ENCODE data around the gene JAK3.
"Not testable (repeated sequence)": the region's sequence is repeated elsewhere in the genome, so short reads cannot be mapped to it uniquely, and the experiment has no call there.

The JAK3 gene

GRCh38 chr19:17777840-17778239 is 69.9 kb downstream of the JAK3 start:
- DNase-seq (ENCODE audit: low read depth, low spot score), result not testable (repeated sequence)

DNA sequence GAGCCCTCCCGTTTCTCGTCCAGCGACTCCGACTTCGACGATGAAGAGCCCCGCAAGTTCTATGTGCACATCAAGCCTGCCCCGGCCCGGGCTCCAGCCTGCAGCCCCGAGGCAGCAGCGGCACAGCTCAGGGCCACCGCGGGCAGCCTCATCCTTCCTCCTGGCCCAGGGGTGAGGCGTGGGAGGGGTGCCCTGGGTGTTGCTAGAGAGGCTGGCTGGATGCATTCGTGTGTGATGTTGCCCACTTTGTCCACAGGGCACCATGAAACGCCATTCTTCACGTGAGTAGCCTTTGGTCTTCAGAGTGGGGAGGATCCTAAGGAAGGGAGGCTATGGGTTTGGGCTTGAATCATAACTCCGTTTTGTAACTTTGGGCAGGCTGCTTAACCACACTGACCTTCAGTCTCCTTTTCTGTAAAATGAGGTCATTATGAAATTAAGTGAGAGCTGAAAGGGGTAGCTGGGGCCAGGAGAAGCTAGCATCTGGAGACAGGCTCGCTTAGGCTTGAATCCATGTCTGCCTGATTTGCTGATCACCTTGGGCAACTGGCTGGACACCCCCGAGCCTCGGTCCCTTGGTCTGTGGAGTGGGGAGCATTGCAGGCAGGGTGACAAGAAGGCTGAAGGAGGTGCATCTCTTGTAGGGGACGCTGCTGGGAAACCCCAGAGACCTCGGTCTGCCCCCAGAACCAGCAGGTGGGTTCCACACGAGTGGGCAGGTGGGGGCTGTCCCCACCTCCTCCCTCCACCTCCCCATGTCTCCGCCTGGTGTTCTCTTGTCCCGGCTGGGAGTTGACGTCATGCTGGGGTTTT is 71.6 kb downstream of the JAK3 start:
- no peak for DNase-seq (ENCODE audit: low read depth, low spot score)

DNA sequence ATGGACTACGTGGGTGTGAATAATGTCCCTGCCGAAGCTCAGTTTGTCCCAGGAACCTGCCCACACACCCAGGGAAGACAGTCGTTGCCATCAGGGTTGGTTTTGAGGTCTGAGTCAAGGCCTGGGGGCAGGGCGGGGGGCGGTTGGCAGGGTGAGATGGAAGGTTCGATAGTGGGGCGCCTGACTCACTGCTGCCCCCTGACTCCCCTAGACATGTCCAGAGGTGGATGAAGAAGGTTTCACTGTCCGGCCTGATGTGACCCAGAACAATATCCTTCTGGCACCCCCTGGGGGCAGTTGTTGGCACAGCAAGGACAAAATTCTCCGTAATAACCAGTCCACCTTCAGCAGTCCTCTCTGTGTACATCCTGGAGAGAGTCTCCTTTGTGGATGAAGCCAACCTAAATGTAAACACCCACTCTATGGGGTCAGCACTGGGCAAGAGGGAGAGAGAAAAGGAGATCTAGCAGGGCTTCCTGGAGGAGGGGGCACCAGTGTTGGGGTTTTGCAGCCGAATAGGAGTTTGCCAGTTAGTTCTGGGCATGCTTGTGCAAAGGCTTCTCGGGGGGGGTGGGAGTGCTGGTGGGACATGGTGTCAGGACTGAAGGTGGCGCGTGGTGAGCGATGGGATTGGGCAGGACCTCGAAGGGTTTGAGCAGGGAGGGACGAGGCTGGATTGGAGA is 72.4 kb downstream of the JAK3 start:
- no peak for DNase-seq (ENCODE audit: low read depth, low spot score)

Measured in astrocyte of the hippocampus (primary cell).